Transverse colon (tissue), 4 donors: ENCODE results near the gene HORMAD2.

Source experiments
- CTCF ChIP-seq, 5 experiments: fragments of 200-600 bp in 3 of 5; fragments of 450-650 bp in 2 of 5; sonication (generic) in 3 of 5; IDR thresholded peaks; 1 replicate in 2 of 5; 2 replicates in 3 of 5; pipeline ENCODE4 v1.5.1; 2016 to 2017; ENCODE audit warnings: antibody characterized with exemption in 5 of 5, inconsistent platforms in 3 of 5, mild to moderate bottlenecking in 2 of 5, moderate library complexity in 1 of 5
- EP300 ChIP-seq: sonication (generic); formaldehyde crosslinking; IDR thresholded peaks from one replicate; pipeline ENCODE4 v1.6.1; 2017; ENCODE audit warnings: antibody characterized with exemption, low read depth
- POLR2A ChIP-seq: fragments of 450-650 bp; IDR thresholded peaks from one replicate; pipeline ENCODE4 v1.6.1; 2016; ENCODE audit warnings: antibody characterized with exemption, mild to moderate bottlenecking, moderate library complexity
- POLR2AphosphoS5 ChIP-seq, 3 donors: sonication (generic); formaldehyde crosslinking; IDR thresholded peaks; one replicate each; pipeline ENCODE4 v1.6.1; 2016; ENCODE audit warnings: antibody characterized with exemption in 3 of 3

- TF ChIP-seq POLR2AphosphoS5 (IDR thresholded peaks at IDR 0.05) (no peak), POLR2A (no peak), EP300 (no peak), CTCF (IDR thresholded peaks at IDR 0.05) (no peak)
Observed at GRCh38 chr22:30094804-30095203, 14.5 kb downstream of the HORMAD2 start.
